Kidney (tissue), 14 donors: ENCODE measurements around the gene PPM1H. TPM values are rescaled to one million over a fixed set of nuclear protein-coding genes. Genes with fewer than 3 reads are reported as not detected.

Experiments used
- DNase-seq, 5 donors: peaks; one replicate each; pipeline ENCODE4 v3.0.0-alpha.2; 2013 to 2020
- FAIRE-seq: peaks from 2 replicates; lab custom pipeline; 2012; peaks lifted over from hg19 to GRCh38; lab: Jason Lieb, UNC
- H3K27ac ChIP-seq, 2 donors: one replicate each; pipeline ENCODE4 v1.7.0; 2013; ENCODE audit warnings: low read depth in 2 of 2, low read length in 2 of 2, inconsistent platforms in 1 of 2
- H3K27me3 ChIP-seq: one replicate; pipeline ENCODE4 v1.7.1; 2013; ENCODE audit warnings: low read length, inconsistent platforms; ENCODE audit not compliant: control insufficient read depth, insufficient read depth
- H3K36me3 ChIP-seq, 3 donors: one replicate each; pipeline versions ENCODE4 v1.7.0 to v1.7.1; 2013; ENCODE audit warnings: low read length in 3 of 3, control low read depth in 1 of 3, inconsistent platforms in 1 of 3; ENCODE audit not compliant: insufficient read depth in 3 of 3, control insufficient read depth in 2 of 3
- H3K4me1 ChIP-seq, 3 donors: one replicate each; pipeline versions ENCODE4 v1.7.0 to v1.7.1; 2013; ENCODE audit warnings: low read length in 3 of 3, inconsistent platforms in 1 of 3, low read depth in 1 of 3; ENCODE audit not compliant: control insufficient read depth in 2 of 3, insufficient read depth in 2 of 3
- H3K4me3 ChIP-seq, 3 donors: one replicate each; pipeline versions ENCODE4 v1.7.0 to v1.8.1; 2013; ENCODE audit warnings: low read length in 3 of 3, control low read depth in 1 of 3, inconsistent platforms in 1 of 3
- H3K9ac ChIP-seq, 3 donors: one replicate each; pipeline versions ENCODE4 v1.7.0 to v1.7.1; 2013; ENCODE audit warnings: low read length in 3 of 3, control low read depth in 1 of 3, inconsistent platforms in 1 of 3
- H3K9me3 ChIP-seq, 3 donors: one replicate each; pipeline versions ENCODE4 v1.7.0 to v1.7.1; 2013; ENCODE audit warnings: low read length in 3 of 3, control low read depth in 1 of 3, inconsistent platforms in 1 of 3; ENCODE audit not compliant: control insufficient read depth in 2 of 3, insufficient read depth in 1 of 3
- CTCF ChIP-seq: IDR thresholded peaks from 3 replicates; pipeline ENCODE4 v1.5.1; 2012; ENCODE audit warnings: mild to moderate bottlenecking, moderate library complexity, borderline replicate concordance; ENCODE audit not compliant: insufficient read depth; ENCODE audit errors: extremely low read depth
- intact Hi-C: fragments of 100-400 bp; cut with DNase I; formaldehyde crosslinking; loops from one replicate; pipeline ENCODE4 v1.11.1; 2022
- polyA plus RNA-seq: library from polyadenylated mRNA; stranded (reverse); fragments of 350-450 nt; fragmentation: Illumina TruSeq; extraction: RNeasy Lipid Tissue Mini Kit (QIAGEN cat#74804); gene quantifications from one replicate; pipeline ENCODE4 v1.2.3, GENCODE V29; 2014; ENCODE audit warnings: low read depth, low replicate concordance; ENCODE audit not compliant: insufficient read depth
- total RNA-seq: library from RNA; stranded (reverse); fragmentation: NEBNext Ultra II Directional; extraction: Animal tissue kit (Norgen Biotek cat#: 25700); gene quantifications from one replicate; pipeline ENCODE4 v1.2.1, GENCODE V29; 2021
- donor health status: control.
- donor health status: control.
- donor health status: control.
- donor health status: control.
- donor health status: control.
- donor health status: DM: yes; HTN: yes; CAD: no.
- donor health status: Normal renal cell carcinoma (clear cell type).

Gene PPM1H
- total and polyA plus RNA-seq, 2 donors from 2014 or later, result 8.7 to 25.0 TPM

GRCh38 chr12:62787611-62788010, 147.3 kb downstream of the PPM1H start:
- Histone ChIP-seq H3K4me1 (peaks cover 0 to 7% (median 0%) of the 10 kb centered on the region in 3 donors), H3K4me3 (no peak overlapping the region), H3K9me3 (no peaks in the 10 kb centered on the region), H3K27me3 (no peaks in the 10 kb centered on the region), H3K36me3 (peaks cover 0 to 2% (median 0%) of the 10 kb centered on the region in 3 donors), H3K9ac (no peak overlapping the region), H3K27ac (no peak overlapping the region)
- no peak for TF ChIP-seq CTCF
- DNase-seq (peak in 1 of 5 donors; percentile 30), FAIRE-seq (no peak)
- intact Hi-C loops, result no loop called here

GRCh38 chr12:62787023-62787422, 147.9 kb downstream of the PPM1H start:
- H3K4me1 ChIP-seq, result peaks cover 0 to 7% (median 0%) of the 10 kb centered on the region in 3 donors
- no peak overlapping the region for H3K27ac ChIP-seq
- FAIRE-seq (no peak), DNase-seq (no peak)
- no peaks in the 10 kb centered on the region for H3K27me3 ChIP-seq
- H3K9me3 ChIP-seq, result no peaks in the 10 kb centered on the region
- H3K4me3 ChIP-seq, result no peak overlapping the region
- no peak overlapping the region for H3K9ac ChIP-seq
- peaks cover 0 to 2% (median 0%) of the 10 kb centered on the region in 3 donors for H3K36me3 ChIP-seq
- intact Hi-C loops, result no loop called here
- TF ChIP-seq CTCF, result no peak

GRCh38 chr12:62785941-62786559, 148.9 kb downstream of the PPM1H start:
- Histone ChIP-seq H3K27me3 (no peaks in the 10 kb centered on the region), H3K36me3 (peaks cover 0 to 2% (median 0%) of the 10 kb centered on the region in 3 donors), H3K4me1 (peaks cover 0 to 7% (median 0%) of the 10 kb centered on the region in 3 donors), H3K4me3 (no peak overlapping the region), H3K27ac (peak overlapping the region; percentile 67 to 76), H3K9ac (no peak overlapping the region), H3K9me3 (no peaks in the 10 kb centered on the region)
- no peak for FAIRE-seq
- intact Hi-C loops, result no loop called here
- DNase-seq, result peak in 4 of 5 donors; percentile 18 to 83 (median 56)
- no peak for TF ChIP-seq CTCF
